Activated CD4-positive, alpha-beta T cell treated with anti-CD3 and anti-CD28 coated beads, Interleukin-2, amount 10 ng/mL, durations not matched to agents 7 days and 5 days (primary cell): Measurements from ENCODE around the gene NDUFAF8. TPM values are rescaled to one million over a fixed set of nuclear protein-coding genes. Genes with fewer than 3 reads are reported as not detected.
A peak's percentile ranks its signal among the peaks of the same experiment; 100 is the strongest.

Experiments
- CTCF ChIA-PET: fragments of 350-600 bp; sonication (Branson Sonifier 250); formaldehyde crosslinking; loops from one replicate; lab custom pipeline; 2021; ENCODE audit warnings: antibody characterized with exemption; lab: Charles Lee
- POLR2A ChIA-PET: fragments of 350-600 bp; sonication (Branson Sonifier 250); formaldehyde crosslinking; loops from one replicate; lab custom pipeline; 2021; ENCODE audit warnings: antibody characterized with exemption; lab: Charles Lee
- DNase-seq: peaks from one replicate; pipeline ENCODE4 v3.0.0-alpha.2; 2020
- H3K27ac Mint-ChIP-seq: one replicate; pipeline ENCODE4 v1.8.0; 2021; ENCODE audit warnings: mild to moderate bottlenecking, moderate library complexity, mixed read lengths
- H3K27me3 Mint-ChIP-seq: one replicate; pipeline ENCODE4 v1.8.0; 2021; ENCODE audit warnings: mixed read lengths
- H3K36me3 Mint-ChIP-seq: one replicate; pipeline ENCODE4 v1.8.0; 2021; ENCODE audit warnings: low read depth, mixed read lengths
- H3K4me1 Mint-ChIP-seq: one replicate; pipeline ENCODE4 v1.8.0; 2021; ENCODE audit warnings: mixed read lengths
- H3K4me3 Mint-ChIP-seq: one replicate; pipeline ENCODE4 v1.8.0; 2021; ENCODE audit warnings: mild to moderate bottlenecking, moderate library complexity, mixed read lengths
- H3K9me3 Mint-ChIP-seq: one replicate; pipeline ENCODE4 v1.8.0; 2021; ENCODE audit warnings: mixed read lengths
- total RNA-seq, 2 experiments: library from RNA; stranded (reverse); gene quantifications; one replicate each; pipeline ENCODE4 v1.2.3, GENCODE V29; 2021

NDUFAF8 gene
- total RNA-seq, 2 experiments from 2014 or later = 30.7 to 39.0 TPM

- peaks cover 9% of the 10 kb centered on the region for H3K4me1 Mint-ChIP-seq
- POLR2A ChIA-PET = no interaction called here
- CTCF ChIA-PET = interaction anchor here (1.2 to 1.4 kb wide), 2 partner anchors 8 to 76 kb away, joined by 3 to 4 read pairs; partner anchors contain the start of genes NDUFAF8 and TEPSIN
Measured at GRCh38 chr17:81246679-81247338, 7.7 kb downstream of the NDUFAF8 start.

GRCh38 chr17:81247339-81247990, 8.3 kb downstream of the NDUFAF8 start:
- Mint-ChIP-seq H3K27me3 (no peaks in the 10 kb centered on the region), H3K27ac (no peak overlapping the region), H3K9me3 (no peaks in the 10 kb centered on the region), H3K4me1 (peaks cover 3% of the 10 kb centered on the region), H3K36me3 (peaks cover 4% of the 10 kb centered on the region), H3K4me3 (no peak overlapping the region)
- no peak for DNase-seq
- ChIA-PET POLR2A (no interaction called here), CTCF (interaction anchor here (1.4 kb wide), 1 partner anchor 9 kb away, joined by 4 read pairs; the partner anchor contains the start of genes NDUFAF8 and TEPSIN)

More at GRCh38 chr17:81246679-81247338, 7.7 kb downstream of the NDUFAF8 start:
- Mint-ChIP-seq H3K9me3 (no peaks in the 10 kb centered on the region), H3K27ac (peak overlapping the region; percentile 54), H3K4me3 (no peak overlapping the region), H3K36me3 (peaks cover 8% of the 10 kb centered on the region), H3K27me3 (no peaks in the 10 kb centered on the region)
- DNase-seq = no peak

DNA sequence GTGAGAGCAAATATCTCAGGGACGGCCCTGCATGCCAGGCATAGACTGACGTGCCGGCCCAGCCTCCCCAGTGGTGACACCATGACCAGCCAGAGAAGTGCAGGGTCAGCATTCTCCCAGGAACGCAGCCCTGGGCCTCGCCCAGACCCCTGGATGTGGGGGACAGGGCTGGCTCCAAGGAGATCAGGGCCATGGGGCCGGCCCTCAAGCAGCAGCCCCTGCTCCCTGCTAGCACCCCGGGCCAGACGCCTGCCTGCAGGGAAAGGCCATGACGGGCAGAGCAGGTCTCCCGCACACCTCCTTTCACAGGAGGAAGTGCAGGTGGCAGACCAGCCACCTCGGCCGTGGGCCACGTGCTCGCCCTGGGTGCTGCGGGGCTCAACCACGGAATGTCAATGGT, 9.5 kb downstream of the NDUFAF8 start:
- Mint-ChIP-seq H3K27ac (no peak overlapping the region), H3K9me3 (no peaks in the 10 kb centered on the region), H3K36me3 (peaks cover 8% of the 10 kb centered on the region), H3K4me3 (no peak overlapping the region), H3K4me1 (peaks cover 9% of the 10 kb centered on the region), H3K27me3 (no peaks in the 10 kb centered on the region)
- CTCF ChIA-PET = no interaction called here
- POLR2A ChIA-PET = no interaction called here
- DNase-seq = no peak

DNA sequence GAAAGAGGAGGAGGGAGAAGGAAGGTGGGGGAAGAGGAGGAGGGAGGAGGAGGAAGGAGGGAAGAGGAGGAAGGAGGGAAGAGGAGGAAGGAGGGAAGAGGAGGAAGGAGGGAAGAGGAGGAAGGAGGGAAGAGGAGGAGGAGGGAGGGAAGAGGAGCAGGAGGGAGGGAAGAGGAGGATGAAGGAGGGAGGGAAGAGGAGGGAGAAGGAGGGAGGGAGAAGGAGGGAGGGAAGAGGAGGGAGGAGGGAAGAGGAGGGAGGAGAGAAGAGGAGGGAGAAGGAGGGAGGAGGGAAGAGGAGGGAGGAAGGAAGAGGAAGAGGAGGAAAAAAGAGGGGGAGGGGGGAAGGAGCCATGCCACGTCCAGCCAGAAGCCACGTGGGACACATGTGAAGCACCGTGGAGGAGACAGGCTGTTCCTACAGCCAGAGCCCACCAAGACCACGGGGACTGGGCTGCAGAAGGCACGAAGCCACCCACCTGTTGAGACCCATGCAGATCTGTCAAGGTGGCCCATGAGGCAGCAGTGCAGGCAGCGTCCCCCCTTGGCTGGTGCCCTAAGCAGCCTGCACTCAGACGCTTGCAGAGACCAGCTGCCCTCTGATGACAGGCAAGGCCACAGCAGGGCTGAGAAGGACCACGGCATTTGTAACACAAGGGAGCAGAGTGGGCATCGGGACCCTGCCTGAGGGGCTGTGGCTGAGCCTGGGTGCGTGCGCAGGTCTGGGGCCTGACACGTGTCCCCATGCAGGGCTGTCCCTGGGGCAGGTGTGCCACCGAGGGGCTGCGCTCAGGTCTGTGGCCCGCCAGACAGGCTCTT, 10.3 kb downstream of the NDUFAF8 start:
- POLR2A ChIA-PET = interaction anchor here (0.7 kb wide), 1 partner anchor 549 kb away, joined by 4 read pairs; no protein-coding TSS in a partner anchor
- CTCF ChIA-PET = no interaction called here
- H3K27ac Mint-ChIP-seq = no peak overlapping the region

DNA sequence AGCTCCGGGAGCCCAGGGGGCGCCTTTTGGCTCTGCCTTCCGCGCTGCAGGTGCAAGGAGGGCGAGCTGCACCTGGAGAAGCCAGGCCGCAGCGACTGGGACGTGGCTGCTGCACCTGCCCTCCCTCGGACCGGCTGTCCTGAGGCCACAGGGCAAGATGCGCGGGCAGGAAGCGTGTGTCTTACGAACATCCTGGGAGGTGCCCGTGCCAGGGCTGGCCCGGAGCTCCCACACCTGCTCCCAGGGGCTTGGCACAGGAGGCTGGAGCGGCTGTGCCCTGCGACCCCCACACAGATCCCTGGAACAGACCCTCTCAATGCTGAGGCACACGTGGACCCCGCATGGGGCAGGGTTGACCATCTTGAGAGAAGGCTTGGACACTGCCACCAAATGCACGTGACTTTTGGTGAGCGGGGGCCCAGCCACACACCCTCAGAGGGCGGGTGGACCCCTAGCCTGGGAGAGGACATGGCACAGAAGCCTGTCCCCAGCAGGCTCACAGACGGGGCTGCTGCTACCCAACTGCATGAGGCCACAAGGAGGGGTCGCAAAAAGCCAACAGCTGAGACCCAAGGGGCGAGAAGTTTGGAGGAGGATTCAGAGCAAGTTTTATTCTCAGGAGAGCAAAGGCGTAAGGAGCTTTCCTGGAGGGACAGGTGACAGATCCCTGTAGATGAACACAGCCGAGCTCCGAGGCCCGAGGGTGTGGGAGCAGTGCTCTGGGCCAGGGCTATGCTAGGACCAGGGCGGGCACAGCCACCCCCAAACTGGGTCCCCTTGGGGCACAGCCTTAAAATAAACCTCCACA, 11.4 kb downstream of the NDUFAF8 start:
- CTCF ChIA-PET = no interaction called here
- no peak for DNase-seq
- Mint-ChIP-seq H3K27ac (no peak overlapping the region), H3K9me3 (no peaks in the 10 kb centered on the region), H3K36me3 (peaks cover 8% of the 10 kb centered on the region), H3K4me1 (peaks cover 5% of the 10 kb centered on the region), H3K4me3 (no peak overlapping the region), H3K27me3 (no peaks in the 10 kb centered on the region)
- POLR2A ChIA-PET = interaction anchor here (0.5 to 0.6 kb wide), 2 partner anchors 15 to 335 kb away, joined by 3 to 7 read pairs; no protein-coding TSS in a partner anchor

More for the DNA sequence above, 10.3 kb downstream of the NDUFAF8 start:
- DNase-seq = no peak
- H3K9me3 Mint-ChIP-seq = no peaks in the 10 kb centered on the region
- H3K36me3 Mint-ChIP-seq = peaks cover 8% of the 10 kb centered on the region
- H3K4me3 Mint-ChIP-seq = no peak overlapping the region
- no peaks in the 10 kb centered on the region for H3K27me3 Mint-ChIP-seq
- peaks cover 9% of the 10 kb centered on the region for H3K4me1 Mint-ChIP-seq

DNA sequence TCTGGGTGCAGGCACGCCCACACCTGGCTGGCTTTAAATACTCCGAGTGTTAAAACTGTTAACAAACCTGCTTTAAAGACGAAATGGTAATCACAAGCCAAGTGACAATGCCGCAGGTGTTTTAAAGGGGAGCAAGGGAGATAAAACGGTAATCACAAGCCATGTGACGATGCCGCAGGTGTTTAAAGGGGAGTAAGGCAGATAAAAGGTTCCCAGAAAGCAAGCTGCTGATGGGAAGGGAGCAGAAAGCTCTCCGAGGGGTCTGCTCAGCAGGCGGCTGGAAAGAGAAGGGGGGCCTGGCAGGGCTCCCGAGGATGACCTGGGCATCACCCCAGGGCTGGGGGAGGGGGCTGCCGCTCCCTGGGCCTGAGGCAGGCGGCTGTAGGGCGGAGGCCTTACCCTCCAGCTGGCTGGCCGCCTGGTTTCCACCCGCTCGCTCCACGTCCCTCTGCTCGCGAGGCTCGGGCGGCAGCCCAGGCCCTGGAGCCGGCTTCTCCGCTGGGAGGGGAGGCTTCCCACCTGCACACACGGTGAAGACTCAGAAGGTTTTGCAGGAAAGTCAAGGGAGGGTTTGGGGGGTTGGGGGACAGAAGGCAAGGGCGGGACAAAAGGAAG, 12.1 kb downstream of the NDUFAF8 start:
- DNase-seq = no peak
- H3K4me1 Mint-ChIP-seq = peaks cover 5% of the 10 kb centered on the region
- no peaks in the 10 kb centered on the region for H3K27me3 Mint-ChIP-seq
- H3K9me3 Mint-ChIP-seq = no peaks in the 10 kb centered on the region
- POLR2A ChIA-PET = interaction anchor here (0.5 kb wide), 1 partner anchor 334 kb away, joined by 7 read pairs; no protein-coding TSS in a partner anchor
- H3K4me3 Mint-ChIP-seq = no peak overlapping the region
- CTCF ChIA-PET = no interaction called here
- no peak overlapping the region for H3K27ac Mint-ChIP-seq
- peaks cover 8% of the 10 kb centered on the region for H3K36me3 Mint-ChIP-seq

GRCh38 chr17:81251709-81252301, 12.7 kb downstream of the NDUFAF8 start:
- POLR2A ChIA-PET = no interaction called here
- H3K27ac Mint-ChIP-seq = no peak overlapping the region
- CTCF ChIA-PET = no interaction called here
- no peak overlapping the region for H3K4me3 Mint-ChIP-seq
- peaks cover 5% of the 10 kb centered on the region for H3K4me1 Mint-ChIP-seq
- peaks cover 8% of the 10 kb centered on the region for H3K36me3 Mint-ChIP-seq
- no peaks in the 10 kb centered on the region for H3K27me3 Mint-ChIP-seq
- no peak for DNase-seq
- H3K9me3 Mint-ChIP-seq = no peaks in the 10 kb centered on the region

- POLR2A ChIA-PET = no interaction called here
- peaks cover 8% of the 10 kb centered on the region for H3K36me3 Mint-ChIP-seq
- no peaks in the 10 kb centered on the region for H3K9me3 Mint-ChIP-seq
- no peak overlapping the region for H3K27ac Mint-ChIP-seq
- DNase-seq = no peak
- no peaks in the 10 kb centered on the region for H3K27me3 Mint-ChIP-seq
- peaks cover 5% of the 10 kb centered on the region for H3K4me1 Mint-ChIP-seq
- CTCF ChIA-PET = interaction anchor here (1.1 to 1.2 kb wide), 2 partner anchors 232 to 256 kb away, joined by 3 to 7 read pairs; no protein-coding TSS in a partner anchor
- H3K4me3 Mint-ChIP-seq = no peak overlapping the region
Measured at GRCh38 chr17:81252326-81252986, 13.3 kb downstream of the NDUFAF8 start.

DNA sequence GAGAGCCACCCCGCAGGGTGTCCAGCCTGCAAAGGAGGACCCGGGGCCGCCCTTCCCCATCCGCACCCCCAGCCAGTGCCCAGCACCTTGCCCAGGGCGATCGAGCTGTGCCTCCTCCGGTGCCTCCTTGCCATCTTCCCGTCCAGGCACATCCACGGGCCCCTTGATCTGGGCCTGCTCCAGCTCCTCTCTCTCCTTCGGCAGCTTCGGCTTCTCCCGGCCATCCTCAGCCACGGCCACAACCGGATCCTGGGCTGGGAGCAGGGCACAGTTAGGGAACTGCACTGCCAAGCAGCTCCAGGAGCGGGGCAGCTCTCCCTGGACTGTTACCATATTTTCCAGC, 13.8 kb downstream of the NDUFAF8 start:
- Mint-ChIP-seq H3K27ac (no peak overlapping the region), H3K27me3 (no peaks in the 10 kb centered on the region), H3K9me3 (no peaks in the 10 kb centered on the region), H3K36me3 (peaks cover 8% of the 10 kb centered on the region), H3K4me1 (peaks cover 5% of the 10 kb centered on the region), H3K4me3 (no peak overlapping the region)
- CTCF ChIA-PET = interaction anchor here (1.1 to 1.2 kb wide), 2 partner anchors 232 to 256 kb away, joined by 3 to 7 read pairs; no protein-coding TSS in a partner anchor
- DNase-seq = no peak
- POLR2A ChIA-PET = no interaction called here

- peak; percentile 66 for DNase-seq
- ChIA-PET CTCF (interaction anchor here (0.6 to 1.2 kb wide), 3 partner anchors 231 to 334 kb away, joined by 3 to 7 read pairs (median 3); no protein-coding TSS in a partner anchor), POLR2A (no interaction called here)
- no peak overlapping the region for H3K4me3 Mint-ChIP-seq
- H3K9me3 Mint-ChIP-seq = no peaks in the 10 kb centered on the region
- peaks cover 5% of the 10 kb centered on the region for H3K4me1 Mint-ChIP-seq
- H3K36me3 Mint-ChIP-seq = peaks cover 8% of the 10 kb centered on the region
- H3K27ac Mint-ChIP-seq = no peak overlapping the region
- no peaks in the 10 kb centered on the region for H3K27me3 Mint-ChIP-seq
Measured at GRCh38 chr17:81253358-81254131, 14.4 kb downstream of the NDUFAF8 start.
